Measurements from ENCODE around the gene TNFSF8.

Gene TNFSF8

DNA sequence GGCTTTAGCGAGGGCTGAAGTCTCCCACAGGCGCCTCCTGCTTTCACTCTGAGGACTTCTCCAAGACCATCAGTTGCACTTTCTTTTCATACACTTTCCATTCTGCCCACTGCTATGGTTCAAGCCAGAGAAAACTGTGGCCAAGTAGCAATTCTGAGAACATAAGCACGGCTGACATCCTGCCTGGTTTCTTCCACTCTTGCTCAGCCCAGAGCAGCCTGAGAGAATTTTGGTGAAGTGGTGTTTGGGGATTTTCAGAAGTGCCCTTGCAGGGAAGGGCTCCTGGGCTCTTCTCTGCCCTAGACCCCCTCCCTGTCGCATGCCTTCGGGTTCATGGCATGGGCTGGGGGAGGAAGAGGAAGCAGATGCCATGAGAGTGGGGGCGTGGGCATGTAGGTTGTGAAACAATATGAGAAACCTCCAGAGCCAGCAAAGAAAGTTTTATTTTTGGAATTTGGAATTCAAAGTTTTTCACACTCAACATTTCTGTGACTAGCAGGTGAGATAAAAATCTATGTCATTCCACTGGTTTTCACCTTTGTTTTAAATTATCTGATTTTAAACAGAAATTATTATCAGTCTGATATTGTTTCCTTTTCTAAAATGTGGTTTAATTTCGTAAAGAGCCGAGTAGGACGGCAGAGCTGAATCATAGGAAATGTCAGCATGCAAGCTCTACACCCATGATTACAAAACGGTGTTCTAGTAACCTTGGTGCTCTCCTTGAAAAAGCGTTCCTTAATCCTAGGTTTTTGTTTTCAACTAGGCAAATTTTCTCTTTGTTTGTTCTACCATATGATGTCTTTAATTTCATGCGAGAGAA, 27.8 kb upstream of the TNFSF8 start:
- H3K9me3 ChIP-seq (ENCODE audit: control insufficient read depth in 2 of 2, low read length in 2 of 2): peaks cover 0 to 2% of the 10 kb centered on the region in 2 donors
- peak overlapping the region in 1 of 2 donors; percentile 28 for H3K27ac ChIP-seq (ENCODE audit: low read depth in 2 of 2, low read length in 2 of 2)
- H3K4me3 ChIP-seq (ENCODE audit: low read length in 2 of 2): no peak overlapping the region
- H3K4me1 ChIP-seq (ENCODE audit: control insufficient read depth in 2 of 2, insufficient read depth in 2 of 2, low read length in 2 of 2): no peaks in the 10 kb centered on the region
- H3K27me3 ChIP-seq (ENCODE audit: control insufficient read depth in 2 of 2, insufficient read depth in 2 of 2, low read length in 2 of 2): no peaks in the 10 kb centered on the region
- no peak overlapping the region for H3K9ac ChIP-seq (ENCODE audit: low read depth in 1 of 2, low read length in 2 of 2)
- H3K36me3 ChIP-seq (ENCODE audit: control insufficient read depth in 2 of 2, insufficient read depth in 2 of 2, low read length in 2 of 2): no peaks in the 10 kb centered on the region

DNA sequence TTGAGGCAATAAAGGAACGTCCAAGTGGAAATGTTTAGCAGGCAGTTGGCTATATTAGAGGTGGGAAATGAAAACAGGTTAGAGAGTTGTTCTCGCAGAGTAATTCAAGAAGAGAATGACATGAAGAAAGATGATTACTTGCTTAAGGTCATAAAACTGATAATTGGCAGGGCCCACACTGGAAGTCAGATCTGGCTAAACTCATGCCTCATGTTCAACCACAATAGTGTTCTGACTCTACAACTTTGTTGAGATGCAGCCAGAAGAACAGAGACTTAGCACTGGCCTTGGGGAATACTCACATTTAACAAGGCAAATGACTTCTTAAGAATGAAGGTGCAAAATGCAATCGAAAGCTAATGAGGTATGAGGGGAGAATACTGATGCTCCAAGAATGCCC, 27.2 kb upstream of the TNFSF8 start:
- Histone ChIP-seq H3K4me1 (ENCODE audit: control insufficient read depth in 2 of 2, insufficient read depth in 2 of 2, low read length in 2 of 2) (no peaks in the 10 kb centered on the region), H3K9ac (ENCODE audit: low read depth in 1 of 2, low read length in 2 of 2) (no peak overlapping the region), H3K4me3 (ENCODE audit: low read length in 2 of 2) (no peak overlapping the region), H3K36me3 (ENCODE audit: control insufficient read depth in 2 of 2, insufficient read depth in 2 of 2, low read length in 2 of 2) (no peaks in the 10 kb centered on the region), H3K9me3 (ENCODE audit: control insufficient read depth in 2 of 2, low read length in 2 of 2) (peaks cover 0 to 2% of the 10 kb centered on the region in 2 donors), H3K27me3 (ENCODE audit: control insufficient read depth in 2 of 2, insufficient read depth in 2 of 2, low read length in 2 of 2) (no peaks in the 10 kb centered on the region), H3K27ac (ENCODE audit: low read depth in 2 of 2, low read length in 2 of 2) (peak overlapping the region in 1 of 2 donors; percentile 28)

DNA sequence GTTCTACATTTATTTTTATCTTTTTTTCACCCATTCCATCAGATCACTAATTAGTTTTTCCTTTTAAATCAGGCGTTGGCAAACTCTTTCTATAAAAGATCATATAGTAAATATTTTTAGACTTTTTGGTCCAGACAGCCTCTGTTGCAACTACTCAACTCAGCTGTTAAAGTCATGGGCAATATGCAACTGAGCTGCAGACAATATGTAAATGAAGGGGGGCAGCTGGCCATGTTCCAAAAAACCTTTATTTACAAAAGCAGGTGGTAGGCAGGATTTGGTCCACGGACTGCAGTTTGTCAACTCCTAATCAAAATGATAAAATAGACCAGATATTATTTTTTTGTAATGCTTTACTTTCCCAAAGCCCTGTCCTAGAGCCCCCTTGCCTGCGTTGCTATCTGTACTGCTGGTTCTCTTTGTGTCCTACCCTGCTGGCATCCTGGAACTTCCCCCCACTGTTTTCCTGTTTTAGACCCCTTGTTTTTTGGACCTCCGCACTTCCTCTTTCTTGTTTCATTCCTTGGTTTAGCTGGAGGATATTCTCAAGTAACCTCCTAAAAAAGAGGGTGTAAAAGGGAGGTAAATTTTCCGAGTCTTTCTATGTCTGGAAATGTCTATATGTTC, 24.7 kb upstream of the TNFSF8 start:
- Histone ChIP-seq H3K9me3 (ENCODE audit: control insufficient read depth in 2 of 2, low read length in 2 of 2) (no peaks in the 10 kb centered on the region), H3K9ac (ENCODE audit: low read depth in 1 of 2, low read length in 2 of 2) (no peak overlapping the region), H3K4me3 (ENCODE audit: low read length in 2 of 2) (no peak overlapping the region), H3K27ac (ENCODE audit: low read depth in 2 of 2, low read length in 2 of 2) (peak overlapping the region in 1 of 2 donors; percentile 43), H3K36me3 (ENCODE audit: control insufficient read depth in 2 of 2, insufficient read depth in 2 of 2, low read length in 2 of 2) (no peaks in the 10 kb centered on the region), H3K27me3 (ENCODE audit: control insufficient read depth in 2 of 2, insufficient read depth in 2 of 2, low read length in 2 of 2) (no peaks in the 10 kb centered on the region), H3K4me1 (ENCODE audit: control insufficient read depth in 2 of 2, insufficient read depth in 2 of 2, low read length in 2 of 2) (no peaks in the 10 kb centered on the region)

DNA sequence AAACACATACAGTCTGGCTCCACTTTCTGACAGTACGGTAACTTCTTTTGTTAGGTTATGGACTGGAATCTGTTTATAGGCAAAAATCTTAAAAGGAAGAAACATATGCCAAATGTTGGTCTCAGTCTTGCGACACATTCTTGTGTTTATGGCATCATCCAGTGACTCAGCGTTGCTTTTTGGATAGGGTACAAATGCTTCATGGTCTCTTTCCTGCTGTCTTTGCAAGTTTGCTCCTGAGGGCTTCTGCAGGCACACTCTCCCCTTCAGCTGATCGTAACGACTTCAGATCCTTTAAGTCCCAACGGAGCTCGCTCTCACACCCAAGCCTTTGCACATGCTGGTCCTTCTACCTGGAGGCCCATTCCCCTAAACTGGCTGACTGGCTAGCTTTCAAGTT, 23.6 kb upstream of the TNFSF8 start:
- H3K36me3 ChIP-seq (ENCODE audit: control insufficient read depth in 2 of 2, insufficient read depth in 2 of 2, low read length in 2 of 2): no peaks in the 10 kb centered on the region
- no peak overlapping the region for H3K4me3 ChIP-seq (ENCODE audit: low read length in 2 of 2)
- no peak overlapping the region for H3K27ac ChIP-seq (ENCODE audit: low read depth in 2 of 2, low read length in 2 of 2)
- H3K9me3 ChIP-seq (ENCODE audit: control insufficient read depth in 2 of 2, low read length in 2 of 2): no peaks in the 10 kb centered on the region
- H3K9ac ChIP-seq (ENCODE audit: low read depth in 1 of 2, low read length in 2 of 2): no peak overlapping the region
- no peaks in the 10 kb centered on the region for H3K4me1 ChIP-seq (ENCODE audit: control insufficient read depth in 2 of 2, insufficient read depth in 2 of 2, low read length in 2 of 2)
- no peaks in the 10 kb centered on the region for H3K27me3 ChIP-seq (ENCODE audit: control insufficient read depth in 2 of 2, insufficient read depth in 2 of 2, low read length in 2 of 2)

DNA sequence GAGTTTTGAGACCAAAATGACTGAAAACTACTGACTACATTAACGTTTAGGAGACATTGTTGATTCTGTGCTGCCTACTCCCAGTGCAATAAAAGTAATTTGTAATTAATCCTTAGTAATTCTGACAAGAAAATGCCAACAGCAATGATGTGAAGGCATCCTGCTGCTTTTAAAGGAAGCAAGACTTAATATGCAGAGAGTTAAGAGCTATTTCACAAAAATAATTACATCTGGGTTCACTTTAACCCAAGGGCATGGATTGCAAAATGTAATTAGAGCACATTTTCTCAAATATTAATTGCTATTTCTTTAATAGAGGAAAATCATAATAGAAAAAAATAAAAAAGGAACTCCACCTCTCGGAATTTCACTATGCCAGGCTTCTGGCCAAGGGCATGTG, 22.7 kb upstream of the TNFSF8 start:
- H3K4me1 ChIP-seq (ENCODE audit: control insufficient read depth in 2 of 2, insufficient read depth in 2 of 2, low read length in 2 of 2): no peaks in the 10 kb centered on the region
- H3K4me3 ChIP-seq (ENCODE audit: low read length in 2 of 2): no peak overlapping the region

DNA sequence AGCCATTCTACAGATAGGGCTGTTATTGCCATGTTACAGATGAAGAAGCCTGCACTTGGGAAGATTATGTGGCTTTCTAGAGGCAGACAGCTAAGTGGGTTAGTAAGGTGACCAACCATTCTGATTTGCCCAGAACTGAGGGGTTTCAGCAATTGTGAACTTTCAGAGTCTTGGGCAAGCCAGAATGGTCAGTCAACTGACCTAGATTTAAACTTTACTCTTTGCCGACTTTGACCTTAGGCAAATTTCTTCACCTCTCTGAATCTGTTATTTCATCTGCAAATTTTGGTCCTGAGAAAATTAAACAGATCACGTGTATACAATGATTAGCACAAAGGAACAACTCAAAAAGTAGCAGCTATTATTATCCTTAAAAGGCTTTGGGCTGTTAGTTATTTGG, 20.4 kb upstream of the TNFSF8 start:
- H3K9me3 ChIP-seq (ENCODE audit: control insufficient read depth in 2 of 2, low read length in 2 of 2): no peaks in the 10 kb centered on the region
- no peak overlapping the region for H3K27ac ChIP-seq (ENCODE audit: low read depth in 2 of 2, low read length in 2 of 2)
- no peak overlapping the region for H3K4me3 ChIP-seq (ENCODE audit: low read length in 2 of 2)
- H3K27me3 ChIP-seq (ENCODE audit: control insufficient read depth in 2 of 2, insufficient read depth in 2 of 2, low read length in 2 of 2): no peaks in the 10 kb centered on the region
- no peak overlapping the region for H3K9ac ChIP-seq (ENCODE audit: low read depth in 1 of 2, low read length in 2 of 2)
- H3K4me1 ChIP-seq (ENCODE audit: control insufficient read depth in 2 of 2, insufficient read depth in 2 of 2, low read length in 2 of 2): no peaks in the 10 kb centered on the region
- H3K36me3 ChIP-seq (ENCODE audit: control insufficient read depth in 2 of 2, insufficient read depth in 2 of 2, low read length in 2 of 2): no peaks in the 10 kb centered on the region

More for the DNA sequence above, 22.7 kb upstream of the TNFSF8 start:
- H3K9me3 ChIP-seq (ENCODE audit: control insufficient read depth in 2 of 2, low read length in 2 of 2): no peaks in the 10 kb centered on the region
- H3K9ac ChIP-seq (ENCODE audit: low read depth in 1 of 2, low read length in 2 of 2): no peak overlapping the region
- no peaks in the 10 kb centered on the region for H3K27me3 ChIP-seq (ENCODE audit: control insufficient read depth in 2 of 2, insufficient read depth in 2 of 2, low read length in 2 of 2)
- H3K36me3 ChIP-seq (ENCODE audit: control insufficient read depth in 2 of 2, insufficient read depth in 2 of 2, low read length in 2 of 2): no peaks in the 10 kb centered on the region
- H3K27ac ChIP-seq (ENCODE audit: low read depth in 2 of 2, low read length in 2 of 2): no peak overlapping the region

DNA sequence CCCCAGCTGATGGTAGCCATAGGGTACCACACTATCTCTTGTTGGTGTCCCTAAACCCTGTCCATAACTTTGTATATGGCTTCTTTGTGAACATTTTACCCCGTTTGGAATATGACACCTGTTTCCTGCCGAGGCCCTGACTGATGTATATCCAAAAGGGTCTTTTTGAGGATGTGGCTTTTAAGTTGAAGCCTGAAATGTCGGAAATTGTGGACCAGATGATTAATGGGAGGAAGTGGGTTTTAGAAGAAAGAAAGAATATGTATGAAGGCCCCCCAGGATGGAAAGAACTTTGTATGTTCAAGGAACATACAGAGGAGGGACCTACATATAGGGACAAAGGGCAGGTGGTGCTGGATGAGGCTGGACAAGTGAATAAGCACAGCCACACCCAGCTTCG, 16.7 kb upstream of the TNFSF8 start:
- no peak overlapping the region for H3K9ac ChIP-seq (ENCODE audit: low read depth in 1 of 2, low read length in 2 of 2)
- H3K9me3 ChIP-seq (ENCODE audit: control insufficient read depth in 2 of 2, low read length in 2 of 2): no peaks in the 10 kb centered on the region
- no peaks in the 10 kb centered on the region for H3K4me1 ChIP-seq (ENCODE audit: control insufficient read depth in 2 of 2, insufficient read depth in 2 of 2, low read length in 2 of 2)
- H3K4me3 ChIP-seq (ENCODE audit: low read length in 2 of 2): no peak overlapping the region
- H3K27ac ChIP-seq (ENCODE audit: low read depth in 2 of 2, low read length in 2 of 2): no peak overlapping the region
- H3K27me3 ChIP-seq (ENCODE audit: control insufficient read depth in 2 of 2, insufficient read depth in 2 of 2, low read length in 2 of 2): no peaks in the 10 kb centered on the region
- H3K36me3 ChIP-seq (ENCODE audit: control insufficient read depth in 2 of 2, insufficient read depth in 2 of 2, low read length in 2 of 2): no peaks in the 10 kb centered on the region

DNA sequence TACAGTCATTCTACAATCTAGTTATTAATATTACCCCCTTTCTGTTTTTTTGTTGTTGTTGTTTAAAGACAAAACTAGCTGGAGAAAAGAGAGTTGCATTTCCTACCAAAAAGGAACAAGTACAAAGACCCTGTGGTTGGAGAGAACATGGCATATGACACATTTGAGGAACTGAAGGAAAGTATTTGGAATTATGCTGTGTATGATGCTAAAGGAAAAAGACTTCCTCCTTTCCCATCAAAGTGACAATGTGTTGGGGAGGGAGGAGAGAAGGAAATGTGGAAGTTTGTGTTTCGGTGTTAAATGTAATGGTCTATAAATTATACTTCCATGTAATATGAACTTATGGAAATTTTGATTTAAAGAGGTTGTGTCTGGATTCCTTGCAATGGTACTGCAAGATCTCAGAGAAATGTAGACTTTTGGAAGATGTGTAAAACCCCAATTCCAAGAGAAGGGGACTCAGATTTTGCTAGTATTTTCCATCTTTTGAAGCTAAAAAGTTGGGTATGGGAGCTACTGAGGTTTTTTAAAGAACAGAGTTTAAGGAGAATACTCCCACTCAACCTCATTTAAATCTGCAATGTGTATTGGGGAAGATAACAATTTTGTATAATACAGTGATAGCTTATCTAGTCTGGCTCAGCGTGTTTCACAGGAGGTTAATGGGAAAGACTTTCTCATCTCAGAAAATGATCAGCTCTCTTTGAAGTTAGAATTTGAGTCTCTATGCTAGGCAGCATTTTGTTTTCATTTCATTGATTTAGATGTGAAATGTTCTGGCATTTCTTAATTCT, 15.4 kb upstream of the TNFSF8 start:
- no peaks in the 10 kb centered on the region for H3K36me3 ChIP-seq (ENCODE audit: control insufficient read depth in 2 of 2, insufficient read depth in 2 of 2, low read length in 2 of 2)
- H3K9me3 ChIP-seq (ENCODE audit: control insufficient read depth in 2 of 2, low read length in 2 of 2): no peaks in the 10 kb centered on the region
- no peaks in the 10 kb centered on the region for H3K4me1 ChIP-seq (ENCODE audit: control insufficient read depth in 2 of 2, insufficient read depth in 2 of 2, low read length in 2 of 2)
- no peak overlapping the region for H3K9ac ChIP-seq (ENCODE audit: low read depth in 1 of 2, low read length in 2 of 2)
- H3K27ac ChIP-seq (ENCODE audit: low read depth in 2 of 2, low read length in 2 of 2): no peak overlapping the region
- no peaks in the 10 kb centered on the region for H3K27me3 ChIP-seq (ENCODE audit: control insufficient read depth in 2 of 2, insufficient read depth in 2 of 2, low read length in 2 of 2)
- no peak overlapping the region for H3K4me3 ChIP-seq (ENCODE audit: low read length in 2 of 2)

DNA sequence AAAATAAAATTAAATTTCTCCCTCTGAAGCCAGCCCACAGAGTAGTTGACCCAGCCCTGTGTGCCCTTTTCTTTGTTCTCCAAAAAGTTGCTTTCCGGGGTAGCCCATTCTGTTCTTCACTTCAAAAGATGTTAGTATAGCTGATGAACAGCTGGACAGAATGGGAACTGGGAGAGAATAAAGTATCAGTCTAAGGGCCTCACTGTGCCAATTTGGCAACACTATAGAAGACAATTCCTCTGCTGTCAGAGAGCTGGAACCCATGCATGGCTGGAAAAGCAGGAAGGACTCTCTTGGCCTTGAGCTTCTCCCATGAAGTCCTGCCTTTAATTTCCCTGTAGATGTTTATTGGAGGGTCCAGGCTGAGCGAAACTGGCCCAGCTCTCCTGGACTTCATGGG, 11.0 kb upstream of the TNFSF8 start:
- Histone ChIP-seq H3K9ac (ENCODE audit: low read depth in 1 of 2, low read length in 2 of 2) (no peak overlapping the region), H3K4me1 (ENCODE audit: control insufficient read depth in 2 of 2, insufficient read depth in 2 of 2, low read length in 2 of 2) (no peaks in the 10 kb centered on the region), H3K36me3 (ENCODE audit: control insufficient read depth in 2 of 2, insufficient read depth in 2 of 2, low read length in 2 of 2) (no peaks in the 10 kb centered on the region), H3K4me3 (ENCODE audit: low read length in 2 of 2) (no peak overlapping the region), H3K9me3 (ENCODE audit: control insufficient read depth in 2 of 2, low read length in 2 of 2) (no peaks in the 10 kb centered on the region), H3K27ac (ENCODE audit: low read depth in 2 of 2, low read length in 2 of 2) (no peak overlapping the region), H3K27me3 (ENCODE audit: control insufficient read depth in 2 of 2, insufficient read depth in 2 of 2, low read length in 2 of 2) (no peaks in the 10 kb centered on the region)

All from mucosa of rectum (tissue), 2 donors.